ENCODE measurements around the gene UBE2Q2.

- TF ChIP-seq, protein P1, sequence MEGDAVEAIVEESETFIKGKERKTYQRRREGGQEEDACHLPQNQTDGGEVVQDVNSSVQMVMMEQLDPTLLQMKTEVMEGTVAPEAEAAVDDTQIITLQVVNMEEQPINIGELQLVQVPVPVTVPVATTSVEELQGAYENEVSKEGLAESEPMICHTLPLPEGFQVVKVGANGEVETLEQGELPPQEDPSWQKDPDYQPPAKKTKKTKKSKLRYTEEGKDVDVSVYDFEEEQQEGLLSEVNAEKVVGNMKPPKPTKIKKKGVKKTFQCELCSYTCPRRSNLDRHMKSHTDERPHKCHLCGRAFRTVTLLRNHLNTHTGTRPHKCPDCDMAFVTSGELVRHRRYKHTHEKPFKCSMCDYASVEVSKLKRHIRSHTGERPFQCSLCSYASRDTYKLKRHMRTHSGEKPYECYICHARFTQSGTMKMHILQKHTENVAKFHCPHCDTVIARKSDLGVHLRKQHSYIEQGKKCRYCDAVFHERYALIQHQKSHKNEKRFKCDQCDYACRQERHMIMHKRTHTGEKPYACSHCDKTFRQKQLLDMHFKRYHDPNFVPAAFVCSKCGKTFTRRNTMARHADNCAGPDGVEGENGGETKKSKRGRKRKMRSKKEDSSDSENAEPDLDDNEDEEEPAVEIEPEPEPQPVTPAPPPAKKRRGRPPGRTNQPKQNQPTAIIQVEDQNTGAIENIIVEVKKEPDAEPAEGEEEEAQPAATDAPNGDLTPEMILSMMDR (IDR thresholded peaks at IDR 0.05 in 8 of 11, conservative IDR thresholded peaks at IDR 0.05 in 3 of 11): no peak
- TF ChIP-seq POLR2AphosphoS5 (IDR thresholded peaks at IDR 0.05) (no peak), POLR2A (IDR thresholded peaks at IDR 0.05) (no peak)
Observed at GRCh38 chr15:75796321-75796720, 46.9 kb upstream of the UBE2Q2 start.

Measured in spleen (tissue), 7 donors.